ENCODE measurements around the gene TRIAP1.
"Not testable (repeated sequence)": the region's sequence is repeated elsewhere in the genome, so short reads cannot be mapped to it uniquely, and the experiment has no call there.

Gene TRIAP1

DNA sequence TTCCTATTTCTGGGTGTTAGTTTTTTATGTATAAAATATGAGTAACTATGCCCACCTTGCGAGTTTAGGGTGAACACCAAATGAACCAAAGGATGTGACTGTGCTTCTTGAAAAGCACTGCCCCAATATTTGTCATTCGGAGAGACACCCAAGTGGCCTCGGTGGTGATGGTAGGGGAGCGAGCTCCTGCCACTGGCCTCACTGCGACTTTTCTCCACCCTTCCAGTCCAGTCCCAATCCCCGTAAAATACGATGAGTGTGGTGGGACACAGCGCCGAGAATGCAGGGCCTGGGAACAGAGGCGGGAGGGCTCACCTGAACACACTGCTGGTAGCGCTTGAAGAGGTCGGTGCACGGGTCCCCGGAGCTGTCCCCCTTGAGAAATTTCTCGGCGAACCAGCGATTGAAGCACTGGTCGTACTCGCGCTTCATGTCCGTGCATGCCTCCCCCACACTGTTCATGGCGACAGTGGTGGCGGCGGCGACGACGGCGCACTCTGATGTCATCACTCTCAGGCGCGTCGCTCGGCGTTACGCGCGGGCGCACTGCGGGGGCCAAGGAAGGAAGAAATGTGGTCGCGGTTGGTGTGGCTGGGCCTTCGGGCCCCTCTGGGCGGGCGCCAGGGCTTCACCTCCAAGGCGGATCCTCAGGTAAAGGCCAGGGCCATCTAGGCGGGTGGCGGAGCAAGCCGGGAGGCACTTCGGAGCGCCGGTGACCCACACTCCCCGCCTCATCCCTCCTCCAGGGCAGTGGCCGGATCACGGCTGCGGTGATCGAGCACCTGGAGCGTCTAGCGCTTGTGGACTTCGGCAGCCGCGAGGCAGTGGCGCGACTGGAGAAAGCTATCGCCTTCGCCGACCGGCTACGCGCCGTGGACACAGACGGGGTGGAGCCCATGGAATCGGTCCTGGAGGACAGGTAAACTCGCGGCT, at the start of gene TRIAP1, which contains the start of gene GATC:
Gene TRIAP1 (minus strand): TSS at position 474 of the 933 bp plus-strand sequence. CDS start 12 bp downstream, at position 462.
Gene GATC (plus strand): TSS at position 534 of the 933 bp plus-strand sequence. CDS start 37 bp downstream, at position 571.
- peaks cover 42% of the 10 kb centered on the region for H3K4me1 Mint-ChIP-seq
- H3K27ac Mint-ChIP-seq, result peak within 1 kb of the TSS; percentile 93
- CTCF ChIA-PET, result interaction anchor here (3.2 kb wide), 1 partner anchor 22 kb away, joined by 9 read pairs; no protein-coding TSS in a partner anchor
- peak within 1 kb of the TSS; percentile 92 for H3K4me3 Mint-ChIP-seq
- H3K36me3 Mint-ChIP-seq, result peaks cover 40% of the 10 kb centered on the region
- H3K27me3 Mint-ChIP-seq, result peaks cover 5% of the 10 kb centered on the region
- H3K9me3 Mint-ChIP-seq, result no peaks in the 10 kb centered on the region
- DNase-seq, result peak; percentile 91

DNA sequence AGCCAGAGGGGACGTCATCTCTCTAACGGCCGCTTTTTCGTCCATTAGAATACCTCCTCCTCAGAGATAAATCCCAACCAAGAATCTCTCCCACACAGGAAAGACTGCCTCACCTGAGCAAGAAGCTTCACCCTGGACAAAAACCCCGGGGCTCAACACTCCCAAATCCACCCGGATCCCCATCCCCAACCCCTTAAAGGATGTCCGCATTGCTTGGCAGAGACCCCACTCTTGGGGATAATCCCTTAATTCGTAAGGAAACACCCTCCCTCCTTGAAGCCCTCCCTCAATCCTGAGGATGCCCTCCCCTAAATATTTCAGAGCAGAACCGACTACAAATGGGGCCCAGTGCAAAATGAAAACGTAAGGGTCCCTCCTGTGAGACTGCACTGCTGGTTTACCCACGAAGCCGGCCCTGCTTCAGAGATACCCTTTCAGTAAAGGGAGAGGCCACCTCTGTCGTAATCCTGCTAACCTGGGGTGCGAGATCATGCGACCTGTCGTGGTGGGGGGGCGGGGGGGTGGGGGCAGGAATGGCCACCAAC, 49.1 kb upstream of the TRIAP1 start:
- peak overlapping the region; percentile 76 for H3K27ac Mint-ChIP-seq
- no peaks in the 10 kb centered on the region for H3K27me3 Mint-ChIP-seq
- peak overlapping the region; percentile 93 for H3K4me3 Mint-ChIP-seq
- peaks cover 29% of the 10 kb centered on the region for H3K36me3 Mint-ChIP-seq
- H3K9me3 Mint-ChIP-seq, result no peaks in the 10 kb centered on the region
- no peak for DNase-seq
- H3K4me1 Mint-ChIP-seq, result peaks cover 40% of the 10 kb centered on the region
- CTCF ChIA-PET, result interaction anchor here (1.2 kb wide), 2 partner anchors 25 to 193 kb away, joined by 3 read pairs; partner anchors contain the start of gene SIRT4

DNA sequence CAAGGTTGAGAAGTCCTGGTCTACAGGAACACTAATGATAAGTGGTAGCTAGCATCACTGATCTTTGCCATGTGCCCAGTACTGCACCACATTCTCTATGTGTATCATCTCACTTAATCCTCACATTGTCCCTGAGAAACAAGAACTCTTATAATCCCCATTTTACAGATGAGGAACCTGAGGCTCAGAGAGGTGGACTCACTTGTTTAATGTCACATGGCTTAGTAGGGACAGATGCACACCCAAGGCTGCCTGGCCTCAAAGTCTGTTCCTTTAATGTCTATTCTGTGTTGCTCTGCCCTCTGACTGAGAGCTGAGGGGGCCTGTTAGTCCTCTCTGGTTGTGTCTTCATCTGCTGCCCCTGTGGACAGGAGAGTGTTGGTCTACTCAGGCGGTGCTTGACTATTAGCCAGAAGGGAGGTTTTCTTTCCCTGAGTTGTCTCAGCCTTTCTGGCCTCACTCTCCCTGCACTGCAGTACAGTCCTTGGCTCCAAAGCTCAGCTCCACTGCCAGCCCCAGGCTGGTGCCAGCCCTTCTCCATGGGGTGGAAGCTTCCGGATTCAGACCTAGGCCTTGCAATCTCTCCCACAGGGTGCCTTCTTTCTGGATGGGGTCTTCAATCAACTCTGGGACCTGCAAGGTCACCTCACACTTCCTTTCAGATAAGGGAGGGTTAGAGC, 44.8 kb upstream of the TRIAP1 start:
- Mint-ChIP-seq H3K27me3 (no peaks in the 10 kb centered on the region), H3K4me3 (no peak overlapping the region), H3K27ac (no peak overlapping the region), H3K4me1 (peaks cover 13% of the 10 kb centered on the region), H3K36me3 (peaks cover 2% of the 10 kb centered on the region), H3K9me3 (no peaks in the 10 kb centered on the region)
- no peak for DNase-seq
- CTCF ChIA-PET, result interaction anchor here (0.7 kb wide), 1 partner anchor 21 kb away, joined by 3 read pairs; no protein-coding TSS in a partner anchor

DNA sequence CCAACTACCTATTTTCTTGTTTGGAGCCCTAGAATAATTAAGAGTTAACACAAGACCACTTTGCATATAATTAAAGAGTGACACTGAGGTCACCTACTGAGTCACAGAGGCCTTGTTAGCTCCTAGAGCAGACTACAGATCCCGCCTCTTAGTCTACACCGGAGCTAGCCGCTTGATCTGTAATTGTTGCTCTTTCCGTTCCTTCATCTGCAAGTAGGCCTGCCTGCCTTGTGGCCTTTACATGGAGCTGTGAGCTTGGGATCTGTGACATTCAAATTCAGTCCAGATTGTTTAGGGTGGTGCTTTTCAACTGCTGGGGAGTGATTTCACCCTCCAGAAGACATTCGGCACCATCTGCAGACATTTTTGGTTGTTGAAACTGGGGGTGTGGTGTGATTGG, 44.1 kb upstream of the TRIAP1 start:
- Mint-ChIP-seq H3K4me3 (no peak overlapping the region), H3K36me3 (peaks cover 2% of the 10 kb centered on the region), H3K4me1 (peaks cover 9% of the 10 kb centered on the region), H3K27ac (no peak overlapping the region), H3K27me3 (no peaks in the 10 kb centered on the region), H3K9me3 (no peaks in the 10 kb centered on the region)
- CTCF ChIA-PET, result no interaction called here
- DNase-seq, result no peak

DNA sequence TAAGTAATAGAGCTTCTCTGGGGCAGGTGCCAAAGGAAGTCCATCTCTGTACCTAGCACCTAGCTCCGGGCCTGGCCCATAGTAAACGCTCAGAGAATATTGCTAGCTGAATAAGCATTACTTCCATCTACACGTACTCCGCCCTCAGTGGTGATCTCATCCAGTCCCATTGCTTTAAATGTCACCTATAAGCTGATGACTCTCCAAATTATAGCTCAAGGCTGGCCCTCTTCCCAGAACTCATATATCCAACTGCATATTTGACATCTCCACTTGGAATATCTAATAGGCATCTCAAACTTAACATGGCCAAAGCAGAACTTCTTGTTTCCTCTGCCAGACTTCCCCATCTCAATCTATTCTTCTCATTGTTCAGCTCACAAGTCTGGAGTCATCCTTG, 42.8 kb upstream of the TRIAP1 start:
- Mint-ChIP-seq H3K36me3 (peaks cover 2% of the 10 kb centered on the region), H3K4me1 (no peaks in the 10 kb centered on the region), H3K9me3 (no peaks in the 10 kb centered on the region), H3K27ac (no peak overlapping the region), H3K4me3 (no peak overlapping the region), H3K27me3 (no peaks in the 10 kb centered on the region)
- DNase-seq, result no peak
- CTCF ChIA-PET, result no interaction called here

DNA sequence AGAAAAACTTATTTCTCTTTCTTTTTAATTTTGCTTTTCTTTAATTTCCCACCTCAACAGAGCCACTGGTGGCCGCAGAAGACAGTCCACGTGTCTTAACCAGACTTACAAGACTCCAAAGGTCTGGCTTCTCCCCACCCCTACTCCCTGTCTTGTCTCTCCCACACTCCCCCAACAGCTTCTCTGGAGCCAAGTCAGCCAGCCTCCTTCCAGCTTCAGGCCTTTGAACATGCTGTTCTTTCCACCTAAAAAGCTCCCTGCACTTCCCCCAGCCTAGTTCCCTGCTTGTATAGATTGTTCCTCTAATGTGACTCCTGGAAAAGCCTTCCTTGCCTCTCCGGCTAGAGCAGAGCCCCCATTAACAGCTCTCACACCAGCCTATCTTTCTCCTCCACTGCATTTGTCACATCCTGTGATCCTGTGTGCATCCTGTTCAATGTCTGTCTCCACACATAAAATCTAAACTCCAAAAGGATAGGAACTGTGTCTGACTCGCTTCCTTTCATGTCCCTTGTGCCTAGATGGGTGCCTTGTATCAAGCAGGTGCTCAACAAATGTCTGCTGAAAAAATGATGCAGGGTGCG, 42.0 kb upstream of the TRIAP1 start:
- no peak for DNase-seq
- Mint-ChIP-seq H3K4me1 (no peaks in the 10 kb centered on the region), H3K4me3 (no peak overlapping the region), H3K36me3 (peaks cover 2% of the 10 kb centered on the region), H3K27me3 (no peaks in the 10 kb centered on the region), H3K27ac (no peak overlapping the region), H3K9me3 (no peaks in the 10 kb centered on the region)
- CTCF ChIA-PET, result interaction anchor here (0.9 kb wide), 1 partner anchor 19 kb away, joined by 3 read pairs; the partner anchor contains the start of gene SRSF9

DNA sequence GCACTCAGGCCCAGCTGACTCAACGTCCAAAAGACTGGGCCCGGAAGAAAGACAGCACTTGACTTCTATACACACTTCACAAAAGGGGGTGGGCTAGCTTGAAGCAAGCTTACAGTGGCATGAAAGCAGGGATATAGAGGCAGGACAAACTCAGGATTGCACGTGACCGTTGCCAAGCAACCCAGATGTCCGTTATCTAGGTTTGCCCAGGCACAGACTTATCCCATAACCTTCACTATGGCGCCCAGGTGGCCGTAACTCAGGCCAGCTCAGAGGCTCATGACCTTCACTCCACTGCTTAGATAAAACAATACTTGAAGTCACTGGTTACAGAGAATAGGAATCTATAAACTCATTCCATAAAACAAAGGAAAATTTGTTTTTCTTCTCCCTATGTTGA, 41.4 kb upstream of the TRIAP1 start:
- H3K27me3 Mint-ChIP-seq, H3K4me1 Mint-ChIP-seq, H3K9me3 Mint-ChIP-seq, DNase-seq, CTCF ChIA-PET, H3K36me3 Mint-ChIP-seq, H3K4me3 Mint-ChIP-seq, H3K27ac Mint-ChIP-seq: not testable (repeated sequence)

DNA sequence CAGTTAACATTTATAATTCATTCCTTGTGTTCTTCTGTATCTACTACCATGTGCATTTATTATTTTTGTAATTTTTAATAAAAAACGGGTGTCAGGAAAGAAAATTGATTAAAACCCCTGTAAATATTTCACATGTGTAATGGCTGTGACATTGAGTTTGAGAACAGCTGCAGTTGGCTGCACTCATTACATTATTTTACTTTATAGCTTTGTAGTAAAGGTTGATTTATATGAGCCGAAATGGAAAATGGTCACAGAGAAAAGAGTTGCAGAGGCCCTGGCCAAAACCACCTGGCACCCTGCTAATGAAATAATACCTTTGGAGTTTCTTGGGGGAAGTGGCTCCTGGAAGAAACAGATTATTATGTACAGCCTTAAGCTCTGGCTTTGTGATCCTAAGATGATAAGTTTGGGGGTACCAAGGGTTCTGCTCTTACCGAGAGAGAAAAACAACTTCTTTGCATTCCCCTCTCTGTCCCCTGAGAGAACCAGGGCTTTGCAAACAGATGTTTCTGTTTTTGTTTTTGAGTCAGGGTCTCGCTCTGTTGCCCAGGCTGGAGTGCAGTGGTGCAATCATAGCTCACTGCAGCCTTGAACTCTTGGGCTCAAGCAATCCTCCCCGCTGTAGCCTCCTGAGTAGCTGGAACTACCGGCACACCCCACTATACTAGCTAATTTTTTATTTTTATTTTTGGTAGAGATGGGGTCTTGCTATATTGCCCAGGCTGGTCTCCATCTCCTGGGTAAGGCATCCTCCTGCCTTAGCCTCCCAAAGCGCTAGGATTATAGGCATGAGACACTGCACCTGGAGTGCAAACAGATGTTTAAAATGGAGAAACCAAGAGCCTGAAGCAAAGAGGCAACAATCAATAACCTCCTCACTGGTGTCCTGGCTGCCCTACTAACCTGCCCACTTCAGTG, 40.0 kb upstream of the TRIAP1 start:
- no peak overlapping the region for H3K4me3 Mint-ChIP-seq

DNA sequence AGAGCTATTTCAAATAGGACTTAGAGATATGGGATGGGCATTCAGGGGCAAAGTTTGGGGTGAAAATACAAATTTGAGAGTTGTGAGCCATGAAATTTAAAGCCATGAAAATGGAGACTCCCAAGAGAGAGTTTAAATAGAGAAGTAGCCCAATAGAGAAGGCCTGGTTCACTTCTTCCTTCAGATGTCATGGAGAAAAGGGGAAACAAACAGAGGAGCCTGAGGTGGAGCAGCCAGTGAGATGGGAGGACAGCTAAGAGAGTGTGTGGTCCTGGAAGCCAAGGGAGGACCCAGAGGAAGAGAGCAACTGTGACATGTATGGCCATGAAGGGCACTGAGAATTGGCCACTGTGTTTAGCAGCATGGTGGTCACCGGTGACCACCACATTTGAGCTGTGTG, 37.4 kb upstream of the TRIAP1 start:
- CTCF ChIA-PET, result interaction anchor here (1.1 kb wide), 1 partner anchor 13 kb away, joined by 3 read pairs; no protein-coding TSS in a partner anchor
- Mint-ChIP-seq H3K27ac (no peak overlapping the region), H3K36me3 (peaks cover 2% of the 10 kb centered on the region), H3K4me1 (no peaks in the 10 kb centered on the region), H3K27me3 (no peaks in the 10 kb centered on the region), H3K4me3 (no peak overlapping the region), H3K9me3 (no peaks in the 10 kb centered on the region)
- no peak for DNase-seq

More for the DNA sequence above, 40.0 kb upstream of the TRIAP1 start:
- no peak for DNase-seq
- Mint-ChIP-seq H3K4me1 (no peaks in the 10 kb centered on the region), H3K27ac (no peak overlapping the region), H3K27me3 (no peaks in the 10 kb centered on the region), H3K9me3 (no peaks in the 10 kb centered on the region), H3K36me3 (peaks cover 2% of the 10 kb centered on the region)
- CTCF ChIA-PET, result interaction anchor here (1.4 kb wide), 1 partner anchor 16 kb away, joined by 6 read pairs; the partner anchor contains the start of gene SRSF9

DNA sequence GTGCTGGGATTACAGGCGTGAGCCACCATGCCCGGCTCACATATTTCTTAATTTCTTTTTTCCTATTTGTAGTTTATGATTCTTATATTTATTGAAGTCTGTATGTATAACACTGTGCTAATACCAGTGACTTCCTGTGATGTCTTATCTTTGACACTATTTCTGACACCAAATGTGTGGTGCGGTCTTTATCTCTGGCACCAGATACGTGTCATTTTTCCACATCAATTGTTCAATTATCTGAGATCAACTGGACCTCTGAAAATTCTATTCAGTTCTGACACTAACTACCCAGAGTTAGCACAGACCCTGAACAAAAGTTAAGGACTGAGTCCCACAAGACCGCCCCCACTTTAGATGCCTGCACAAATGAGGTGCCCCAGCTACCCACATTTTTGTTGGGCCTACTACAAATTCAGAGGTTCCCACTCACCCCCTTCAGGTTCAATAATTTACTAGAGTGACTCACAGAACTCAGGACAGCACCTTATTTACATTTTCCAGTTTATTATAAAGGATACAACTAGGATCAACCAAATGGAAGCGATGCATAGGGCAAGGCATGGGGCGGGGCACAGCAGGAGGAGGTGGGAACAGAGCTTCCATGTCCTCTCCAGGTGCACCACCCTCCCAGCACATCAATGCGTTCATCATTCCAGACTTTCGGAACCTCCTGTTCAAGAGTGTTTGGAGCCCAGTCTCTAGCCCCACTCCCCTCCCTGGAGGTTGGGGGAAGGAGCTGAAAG, 35.0 kb upstream of the TRIAP1 start:
- peaks cover 3% of the 10 kb centered on the region for H3K27me3 Mint-ChIP-seq
- no peaks in the 10 kb centered on the region for H3K36me3 Mint-ChIP-seq
- no peak overlapping the region for H3K27ac Mint-ChIP-seq
- CTCF ChIA-PET, result interaction anchor here (1.0 kb wide), 1 partner anchor 11 kb away, joined by 4 read pairs; the partner anchor contains the start of gene SRSF9
- no peak overlapping the region for H3K4me3 Mint-ChIP-seq
- no peaks in the 10 kb centered on the region for H3K9me3 Mint-ChIP-seq
- DNase-seq, result no peak
- H3K4me1 Mint-ChIP-seq, result no peaks in the 10 kb centered on the region

DNA sequence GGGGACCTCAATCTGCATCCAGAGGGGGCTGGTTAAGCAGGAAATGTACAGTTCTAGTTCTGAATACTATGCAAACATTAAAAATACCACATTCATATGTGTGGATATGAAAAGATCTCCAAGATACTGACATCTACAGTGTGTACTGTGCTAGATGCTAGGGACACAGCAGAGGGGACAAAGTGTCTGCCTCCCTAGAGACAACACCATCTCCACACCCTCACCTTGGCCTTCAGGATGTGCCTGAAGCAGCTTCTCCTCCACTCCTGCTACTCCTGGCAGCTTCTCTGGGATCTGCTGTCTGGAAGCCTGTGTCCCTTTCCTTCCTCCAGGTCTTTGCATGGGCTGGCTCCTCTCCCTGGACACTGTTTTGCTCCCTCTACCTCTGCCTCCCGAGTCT, 34.0 kb upstream of the TRIAP1 start:
- CTCF ChIA-PET, result interaction anchor here (0.9 kb wide), 1 partner anchor 10 kb away, joined by 5 read pairs; no protein-coding TSS in a partner anchor
- H3K4me3 Mint-ChIP-seq, result no peak overlapping the region
- no peaks in the 10 kb centered on the region for H3K36me3 Mint-ChIP-seq
- H3K27me3 Mint-ChIP-seq, result peaks cover 4% of the 10 kb centered on the region
- H3K4me1 Mint-ChIP-seq, result no peaks in the 10 kb centered on the region
- DNase-seq, result no peak
- H3K9me3 Mint-ChIP-seq, result no peaks in the 10 kb centered on the region
- no peak overlapping the region for H3K27ac Mint-ChIP-seq

DNA sequence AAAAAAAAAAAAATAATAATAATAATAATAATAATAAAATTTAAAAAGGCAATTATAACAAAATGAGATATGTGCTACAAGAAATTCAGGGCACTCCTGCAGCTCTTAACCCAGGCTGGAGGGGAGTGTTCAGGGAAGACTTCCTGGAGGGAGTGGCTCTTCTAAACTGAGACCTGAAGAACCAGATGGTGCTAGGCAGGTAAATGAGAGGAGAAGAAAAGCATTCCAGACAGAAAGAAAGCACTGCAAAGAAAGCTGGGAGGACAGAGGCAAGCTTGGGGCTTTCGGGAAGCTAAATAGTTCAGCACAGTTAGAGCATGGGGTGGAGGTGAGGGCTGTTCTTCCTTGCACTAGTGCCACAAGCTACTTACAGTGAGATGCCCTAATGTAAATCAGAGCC, 33.3 kb upstream of the TRIAP1 start:
- Mint-ChIP-seq H3K27ac (no peak overlapping the region), H3K4me1 (no peaks in the 10 kb centered on the region), H3K9me3 (no peaks in the 10 kb centered on the region), H3K4me3 (no peak overlapping the region), H3K27me3 (peaks cover 4% of the 10 kb centered on the region), H3K36me3 (no peaks in the 10 kb centered on the region)
- DNase-seq, result no peak
- CTCF ChIA-PET, result interaction anchor here (0.9 to 1.0 kb wide), 2 partner anchors 9 to 20 kb away, joined by 4 to 5 read pairs; no protein-coding TSS in a partner anchor

Data from activated naive CD4-positive, alpha-beta T cell treated with anti-CD3 and anti-CD28 coated beads, Interleukin-2, amount 10 ng/mL, durations not matched to agents 7 days and 5 days (primary cell).